Erythroblast (primary cell): ENCODE results near the gene MUC5B.

ENCODE experiments used
- GATA1 ChIP-seq: IDR thresholded peaks from 2 replicates; pipeline ENCODE4 v1.6.1; 2011; ENCODE audit warnings: low read depth, mild to moderate bottlenecking, control low read depth, low read length, moderate library complexity
- POLR2A ChIP-seq: IDR thresholded peaks from 2 replicates; pipeline ENCODE4 v1.6.1; 2011; ENCODE audit warnings: mild to moderate bottlenecking, low read length

DNA sequence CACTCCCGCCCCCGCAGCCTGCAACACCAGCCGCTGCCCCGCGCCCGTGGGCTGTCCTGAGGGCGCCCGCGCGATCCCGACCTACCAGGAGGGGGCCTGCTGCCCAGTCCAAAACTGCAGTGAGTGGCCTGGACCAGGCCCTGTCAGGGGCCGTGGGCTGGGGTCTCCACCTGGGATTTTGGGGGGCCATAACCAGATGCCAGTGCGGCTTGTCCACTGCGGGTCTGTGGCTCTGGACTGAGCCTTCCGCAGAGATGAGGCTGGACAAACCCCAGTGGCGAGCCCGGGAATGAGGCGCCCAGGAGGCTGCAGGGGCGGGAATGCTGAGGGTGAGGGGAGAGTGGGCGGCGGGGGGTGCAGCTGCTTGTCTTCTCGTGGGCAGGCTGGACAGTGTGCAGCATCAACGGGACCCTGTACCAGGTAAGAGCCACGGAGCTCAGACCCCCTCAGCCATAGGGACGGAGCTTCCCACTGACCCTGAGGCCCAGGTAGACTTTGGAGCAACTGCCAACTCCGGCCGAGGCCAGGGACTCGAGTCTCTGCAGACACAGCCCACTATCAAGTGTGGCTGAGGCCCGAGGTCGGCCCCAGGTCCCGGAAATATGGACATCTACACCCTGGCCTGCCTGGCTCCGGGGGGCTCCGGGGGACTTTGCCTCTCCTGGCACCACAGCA, 24.8 kb upstream of the MUC5B start:
- TF ChIP-seq POLR2A (no peak), GATA1 (no peak)
